NCI-H2196 treated with DMSO at 0.1 percent for 48 hours (cell line): ENCODE results near the gene HLA-DMB.

Experiments
- DNase-seq: peaks from one replicate; lab custom pipeline; 2025; ENCODE audit not compliant: unreplicated experiment; lab: John Stamatoyannopoulos, UW

HLA-DMB gene

DNA sequence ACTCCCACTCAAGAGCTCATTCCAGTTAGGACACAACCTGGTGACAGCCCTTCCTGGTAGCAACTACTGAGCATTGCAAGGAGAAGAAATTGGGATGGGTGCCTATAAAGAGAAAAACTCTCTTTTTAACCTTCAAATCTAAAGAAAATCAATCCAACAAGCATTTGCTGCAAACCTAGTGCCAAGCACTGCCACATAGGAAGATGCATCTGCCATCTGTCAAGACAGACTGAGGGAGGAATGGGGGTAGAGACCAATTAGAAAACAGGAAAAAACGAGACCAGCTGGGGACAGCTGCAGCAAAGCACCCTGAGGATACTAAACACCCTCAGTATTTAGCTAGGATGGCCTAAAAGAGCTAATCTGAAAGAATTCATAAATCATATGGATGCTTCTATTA, 27.9 kb downstream of the HLA-DMB start:
- no peak for DNase-seq

DNA sequence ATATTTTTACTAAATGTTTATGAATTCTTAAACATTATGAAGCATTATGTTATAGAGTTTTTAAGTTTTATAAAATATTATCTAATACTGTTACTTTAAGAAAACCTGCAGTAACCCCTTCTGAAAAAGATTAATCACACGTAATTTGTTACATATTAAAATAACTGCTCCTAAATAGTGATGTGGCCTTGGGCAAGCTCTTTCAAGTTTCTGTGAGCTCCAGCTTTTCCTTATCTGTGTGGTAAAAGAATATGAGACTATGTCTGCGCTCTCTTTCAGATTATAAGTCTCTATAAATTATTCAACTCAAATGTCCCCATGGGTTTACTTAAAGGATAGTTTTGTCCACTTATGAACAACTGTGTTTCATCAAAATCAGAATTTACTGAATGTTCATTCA, 31.9 kb downstream of the HLA-DMB start:
- DNase-seq, result no peak

DNA sequence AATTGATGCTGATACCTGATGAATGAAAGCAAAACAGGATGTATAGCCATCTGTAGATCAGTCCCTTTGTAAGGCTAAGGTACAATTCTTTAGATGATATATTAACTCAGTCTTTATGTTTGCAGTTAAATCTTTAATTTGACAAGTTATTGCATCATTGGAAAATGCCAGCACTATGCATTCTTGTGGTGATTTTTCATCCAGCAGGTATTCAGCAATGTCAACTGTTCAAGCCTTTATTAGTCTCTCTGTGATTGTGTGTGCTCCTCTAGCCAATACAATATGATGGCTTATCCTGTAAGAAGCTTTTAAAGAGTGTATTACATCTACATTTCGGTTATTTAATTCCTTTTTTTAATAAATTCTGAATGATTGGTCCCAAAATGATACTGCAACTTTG, 34.3 kb downstream of the HLA-DMB start:
- no peak for DNase-seq

DNA sequence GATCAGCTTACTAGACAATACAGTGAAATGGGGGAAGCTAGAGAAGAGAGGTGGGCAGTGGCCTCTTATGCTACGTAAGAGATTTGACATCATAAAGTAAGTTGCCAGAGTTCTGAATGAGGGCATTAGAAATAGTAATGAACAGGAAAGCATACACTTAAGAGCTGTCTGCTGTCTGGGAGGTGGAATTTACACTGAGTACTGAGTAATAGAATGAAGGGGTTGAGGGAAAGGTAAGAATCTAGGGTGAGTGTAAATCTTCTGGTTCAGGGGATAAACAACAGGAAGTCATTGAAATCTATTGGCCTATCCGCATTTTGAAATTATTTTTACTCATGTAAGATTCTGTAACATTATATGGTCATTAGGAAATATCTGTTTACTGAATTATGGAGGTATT, 35.8 kb downstream of the HLA-DMB start:
- no peak for DNase-seq

DNA sequence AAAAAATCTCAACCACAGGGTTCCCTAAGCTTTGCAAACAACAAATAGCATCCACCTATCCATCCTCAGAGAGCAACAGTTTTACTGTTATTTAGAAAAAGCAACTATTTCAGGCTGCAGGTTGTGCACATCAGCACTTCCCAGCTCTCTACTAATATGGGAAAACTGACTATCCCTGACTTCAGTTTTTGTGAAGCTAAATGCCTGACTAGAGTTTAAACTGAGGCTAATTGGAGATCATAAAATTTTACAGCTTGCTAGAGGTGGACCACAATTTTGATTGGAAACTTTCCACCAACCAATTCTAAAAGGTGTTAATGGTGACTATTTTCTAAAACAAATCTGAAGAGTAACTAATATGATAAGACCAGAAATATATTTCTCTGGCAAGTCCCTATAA, 36.9 kb downstream of the HLA-DMB start:
- no peak for DNase-seq

DNA sequence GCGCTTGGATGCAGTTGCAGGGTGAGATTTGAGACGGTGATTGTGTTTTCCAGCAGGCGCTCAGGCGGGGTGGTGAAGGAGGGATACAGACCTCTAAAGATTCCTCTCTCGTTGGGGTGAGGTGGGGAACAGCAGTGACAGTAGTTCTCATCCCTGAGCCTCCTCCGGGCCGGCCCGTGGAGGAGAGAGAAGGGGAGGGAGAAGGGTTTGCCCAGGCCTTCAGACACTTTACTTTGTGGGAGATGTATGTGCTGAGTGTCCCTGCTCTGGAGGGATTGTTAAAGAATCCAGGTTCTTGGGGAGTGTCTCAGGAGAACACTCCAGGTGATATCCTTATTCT, 45.9 kb downstream of the HLA-DMB start:
- DNase-seq, result no peak

DNA sequence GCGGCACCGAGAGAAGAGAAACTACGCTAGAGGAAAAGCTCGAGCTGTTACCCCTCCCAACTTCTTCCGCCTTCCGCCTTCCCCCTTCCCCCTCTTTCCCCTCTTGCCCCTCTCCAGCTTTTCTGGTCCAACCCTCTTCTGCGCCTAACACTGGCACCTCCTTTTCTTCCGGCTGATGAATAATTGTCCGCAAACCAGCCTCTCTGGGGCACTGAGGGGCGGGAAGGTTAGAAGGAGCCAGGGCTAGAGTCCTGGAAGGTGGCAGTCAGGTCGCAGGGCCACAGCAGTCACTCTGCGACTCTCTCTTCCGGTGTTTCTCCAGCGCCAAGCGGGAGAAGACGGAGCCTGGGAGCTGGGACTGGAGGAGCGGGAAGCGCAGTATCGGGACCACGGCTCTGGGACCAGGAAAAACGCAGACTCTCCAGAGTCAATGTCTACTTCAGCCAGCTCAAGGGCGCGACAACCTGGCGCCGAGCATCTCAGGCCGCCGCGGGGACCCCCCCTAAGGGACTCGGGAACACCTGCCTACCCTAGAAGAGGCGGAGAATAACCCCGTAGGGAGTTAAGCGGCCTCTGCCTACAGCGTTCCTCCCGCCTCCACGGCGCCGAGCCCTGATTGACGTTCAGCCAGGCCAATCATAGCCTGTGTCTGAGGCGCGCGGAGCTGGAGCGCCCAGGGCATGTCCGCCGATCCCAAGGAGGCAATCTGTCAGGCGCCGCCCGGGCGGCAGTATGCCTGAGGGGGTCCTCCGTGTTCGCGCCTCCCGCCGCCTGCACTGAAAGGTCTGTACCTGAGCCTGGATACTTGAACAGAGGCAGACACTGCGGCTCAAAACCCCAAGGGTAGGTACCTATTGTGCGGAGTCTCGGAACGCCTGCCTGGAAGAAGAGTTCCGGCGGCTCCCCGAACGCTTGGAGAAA, 46.5 kb downstream of the HLA-DMB start:
- peak; percentile 87 for DNase-seq

DNA sequence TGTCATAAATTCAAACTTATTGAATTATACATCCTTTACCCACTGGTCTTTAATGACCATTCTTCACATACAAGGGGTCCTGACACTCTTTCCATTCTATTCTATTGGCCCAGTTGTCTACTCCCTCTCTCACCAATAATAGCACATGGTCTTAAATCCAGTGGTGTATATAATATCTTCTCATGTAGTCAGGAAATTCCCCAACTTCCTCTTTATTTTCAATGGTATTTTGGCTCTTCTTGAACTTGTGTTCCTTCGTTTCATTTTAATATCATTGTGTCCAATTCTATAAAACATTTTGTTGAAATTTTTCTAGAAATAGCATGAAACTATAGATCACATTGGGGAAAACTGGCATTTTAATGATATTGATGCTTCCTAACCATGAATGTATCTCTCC, 50.0 kb downstream of the HLA-DMB start:
- DNase-seq, result no peak

DNA sequence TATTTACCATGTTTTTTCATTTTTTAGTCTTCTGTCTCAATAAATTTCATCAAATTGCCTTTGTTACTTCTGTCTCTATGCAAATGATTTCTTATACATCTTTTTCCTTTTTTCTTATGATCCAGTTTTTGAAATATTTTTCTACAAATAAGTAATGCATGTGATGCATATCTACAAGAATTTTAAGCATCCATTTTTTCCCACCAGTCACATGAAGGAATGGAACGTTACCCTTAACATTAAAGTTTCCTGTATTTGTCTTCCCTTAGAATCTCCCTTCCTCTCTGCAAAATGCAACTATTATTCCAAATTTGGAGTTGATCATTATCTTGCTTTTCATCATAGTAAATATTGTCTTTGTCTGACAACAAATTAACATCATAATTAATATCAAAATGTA, 51.3 kb downstream of the HLA-DMB start:
- no peak for DNase-seq

DNA sequence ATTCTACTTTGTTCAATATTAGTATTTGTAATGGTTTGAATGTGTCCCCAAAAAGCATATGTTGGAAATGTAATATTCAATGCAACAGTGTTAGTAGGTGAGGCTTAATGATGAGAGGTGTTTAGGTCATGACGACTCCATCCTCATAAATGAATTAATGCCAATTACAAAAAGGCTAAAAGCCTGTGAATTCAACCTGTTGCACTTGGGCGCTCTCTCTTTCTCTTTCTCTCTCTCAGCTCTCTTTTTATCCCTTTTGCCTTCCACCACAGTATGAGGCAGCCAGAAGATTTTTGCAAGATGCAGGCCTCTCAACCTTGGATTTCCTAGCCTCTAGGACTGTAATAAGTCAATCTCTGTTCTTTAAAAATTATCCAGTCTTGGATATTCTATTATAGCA, 52.3 kb downstream of the HLA-DMB start:
- DNase-seq, result no peak

DNA sequence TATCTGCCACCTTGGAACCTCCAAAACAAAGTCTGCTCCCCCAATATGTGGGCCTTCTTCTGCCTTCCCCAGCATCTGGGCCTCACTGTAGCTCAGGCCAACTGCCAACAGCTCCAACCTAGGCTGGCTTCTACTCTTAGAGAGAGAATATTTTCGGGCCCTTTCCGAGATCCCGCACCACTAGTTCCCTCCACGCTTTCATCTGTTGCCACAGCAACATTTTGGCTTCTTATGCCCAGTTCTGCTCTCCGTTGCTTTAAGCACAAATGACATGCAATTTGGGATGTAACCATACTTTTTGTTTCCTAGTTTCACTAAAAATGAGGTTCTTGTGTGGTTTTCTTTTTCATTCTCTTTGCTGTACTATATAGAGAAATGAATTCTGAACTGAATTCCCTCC, 53.2 kb downstream of the HLA-DMB start:
- no peak for DNase-seq

DNA sequence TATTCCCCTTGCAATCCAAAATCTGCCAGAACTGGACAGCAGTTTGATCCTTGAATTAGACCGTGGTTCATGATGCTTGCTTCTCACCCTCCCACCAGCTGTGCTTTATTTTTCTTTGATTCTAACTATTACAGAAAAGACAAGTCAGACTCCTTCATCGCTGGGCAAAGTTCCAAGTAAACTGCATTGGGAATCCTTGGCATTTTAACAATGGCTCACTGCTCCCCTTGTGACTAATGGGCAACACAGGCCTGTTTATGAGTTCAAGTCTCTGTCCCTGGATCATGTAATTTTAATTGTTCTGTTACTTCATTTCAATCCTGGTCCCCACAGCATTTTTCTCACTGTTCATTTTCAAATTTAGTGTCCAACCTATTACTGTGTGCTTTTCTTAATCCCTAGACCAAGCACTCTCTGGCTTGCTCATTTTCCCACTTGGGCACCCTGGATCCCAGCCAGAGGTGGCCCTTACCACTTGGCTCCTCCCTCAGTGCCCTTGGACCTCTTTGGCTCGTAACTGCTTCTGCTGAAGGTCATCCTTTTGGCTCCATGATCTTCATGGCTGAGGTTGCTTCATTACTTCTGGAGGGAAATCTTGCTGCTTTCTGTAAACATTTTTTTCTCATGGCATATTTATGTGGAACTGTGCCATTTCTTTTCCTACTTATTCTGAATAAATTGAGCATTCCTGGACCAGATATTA, 54.0 kb downstream of the HLA-DMB start:
- DNase-seq, result no peak

DNA sequence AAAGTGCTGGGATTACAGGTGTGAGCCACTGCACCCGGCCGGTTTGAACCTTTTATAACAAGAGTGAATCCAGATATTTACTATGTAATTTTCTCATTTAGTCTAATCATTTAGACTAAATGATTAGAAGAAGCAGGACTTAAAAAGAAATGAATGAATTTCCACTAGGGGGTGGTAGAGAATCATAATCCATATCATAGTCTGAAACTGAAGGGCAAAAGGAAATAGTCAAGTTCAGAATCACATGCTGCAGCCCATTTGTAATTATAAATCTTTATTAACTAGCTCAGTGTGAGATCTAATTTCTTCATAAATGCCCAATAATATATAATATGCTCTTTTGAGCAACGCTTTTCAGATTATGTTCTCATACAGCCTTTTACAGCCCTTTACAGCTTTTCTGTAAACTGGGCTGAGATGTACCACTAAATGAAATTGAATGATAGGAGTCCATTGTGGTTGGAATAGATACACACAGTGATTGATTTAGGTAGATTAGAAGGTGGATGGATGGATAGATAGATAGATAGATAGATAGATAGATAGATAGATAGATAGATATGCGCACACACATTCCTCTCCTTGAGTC, 55.0 kb downstream of the HLA-DMB start:
- DNase-seq, result peak; percentile 29
